HepG2 (cell line): ENCODE data around the gene LEAP2. TPM values are rescaled to one million over a fixed set of nuclear protein-coding genes. Genes with fewer than 3 reads are reported as not detected.

Experiments
- BHLHE40 ChIP-seq: IDR thresholded peaks from 2 replicates; pipeline ENCODE4 v1.6.1; 2011; ENCODE audit warnings: low read length, improper control_type of control experiment
- ESRRA ChIP-seq: sonication (generic); formaldehyde crosslinking; IDR thresholded peaks from 2 replicates; pipeline ENCODE4 v1.5.1; 2020; ENCODE audit warnings: mild to moderate bottlenecking, low read depth, missing genetic modification reagents
- MATR3 ChIP-seq: sonication (generic); formaldehyde crosslinking; IDR thresholded peaks from 2 replicates; pipeline ENCODE4 v1.4.0; 2020; ENCODE audit warnings: missing genetic modification reagents
- MLX ChIP-seq: IDR thresholded peaks from 2 replicates; pipeline ENCODE4 v1.6.1; 2016
- NPAS2 ChIP-seq: sonication (generic); formaldehyde crosslinking; IDR thresholded peaks from 2 replicates; pipeline ENCODE4 v1.8.0; 2022; ENCODE audit warnings: mild to moderate bottlenecking, missing genetic modification reagents, borderline replicate concordance
- PHF20 ChIP-seq: sonication (generic); formaldehyde crosslinking; IDR thresholded peaks from 2 replicates; pipeline ENCODE4 v1.5.0; 2020; ENCODE audit warnings: mild to moderate bottlenecking, missing genetic modification reagents
- PHF21A ChIP-seq: sonication (generic); formaldehyde crosslinking; IDR thresholded peaks from 2 replicates; pipeline ENCODE4 v1.5.0; 2020; ENCODE audit warnings: mild to moderate bottlenecking, missing genetic modification reagents
- REST ChIP-seq, 2 experiments: IDR thresholded peaks; 2 replicates each; pipeline ENCODE4 v1.6.1; 2011 to 2012; ENCODE audit warnings: low read length in 2 of 2, borderline replicate concordance in 1 of 2, low read depth in 1 of 2, mild to moderate bottlenecking in 1 of 2, moderate library complexity in 1 of 2
- SNRNP70 ChIP-seq: fragments of 200-400 bp; formaldehyde crosslinking; IDR thresholded peaks from 2 replicates; pipeline ENCODE4 v1.6.1; 2017; ENCODE audit warnings: mild to moderate bottlenecking, low read depth, low read length, moderate library complexity
- TFAP4 ChIP-seq: sonication (generic); IDR thresholded peaks from 2 replicates; pipeline ENCODE4 v1.6.1; 2016; ENCODE audit warnings: low read depth, borderline replicate concordance
- ZBTB49 ChIP-seq: sonication (generic); formaldehyde crosslinking; IDR thresholded peaks from 2 replicates; pipeline ENCODE4 v1.4.0; 2020; ENCODE audit warnings: missing genetic modification reagents, borderline replicate concordance
- ZFP91 ChIP-seq: sonication (generic); formaldehyde crosslinking; IDR thresholded peaks from 2 replicates; pipeline ENCODE4 v1.9.0; 2022; ENCODE audit warnings: missing genetic modification reagents, mild to moderate bottlenecking, borderline replicate concordance
- ZNF235 ChIP-seq: sonication (generic); formaldehyde crosslinking; IDR thresholded peaks from 2 replicates; pipeline ENCODE4 v1.8.1; 2023; ENCODE audit warnings: mild to moderate bottlenecking, missing genetic modification reagents, borderline replicate concordance
- ZNF326 ChIP-seq: sonication (generic); formaldehyde crosslinking; IDR thresholded peaks from 2 replicates; pipeline ENCODE4 v1.4.0; 2020; ENCODE audit warnings: missing genetic modification reagents, borderline replicate concordance
- ZNF513 ChIP-seq: sonication (generic); formaldehyde crosslinking; conservative IDR thresholded peaks from 2 replicates; pipeline ENCODE4 v1.5.0; 2020; ENCODE audit warnings: missing genetic modification reagents
- ZNF556 ChIP-seq: sonication (generic); formaldehyde crosslinking; IDR thresholded peaks from 2 replicates; pipeline ENCODE4 v1.4.0; 2020; ENCODE audit warnings: mild to moderate bottlenecking, missing genetic modification reagents, borderline replicate concordance
- ZNF737 ChIP-seq: sonication (generic); formaldehyde crosslinking; IDR thresholded peaks from 2 replicates; pipeline ENCODE4 v1.5.0; 2020; ENCODE audit warnings: missing genetic modification reagents, mild to moderate bottlenecking, borderline replicate concordance
- polyA plus RNA-seq, 8 experiments: library from polyadenylated mRNA; depleted of rRNA in 3 of 8; stranded (reverse) in 7 of 8; unstranded in 1 of 8; fragments of >200 nt; fragmentation: Illumina TruSeq in 4 of 8; extraction: Trizol in 4 of 8; gene quantifications; 2 replicates each; pipeline versions ENCODE4 v1.2.1 to v1.2.3, GENCODE V29; 2011 to 2016; ENCODE audit warnings: low read depth in 4 of 8, missing spikeins in 1 of 8, mixed read lengths in 1 of 8; ENCODE audit not compliant: insufficient read depth in 1 of 8
- total RNA-seq, 5 experiments: library from RNA; depleted of rRNA; stranded (reverse); fragments of >200 nt; fragmentation: Illumina TruSeq; extraction: Trizol; gene quantifications; 2 replicates each; pipeline ENCODE4 v1.2.3, GENCODE V29; 2016; ENCODE audit warnings: low read depth in 1 of 5

Gene LEAP2
- total and polyA plus RNA-seq, 2 of the 13 experiments (the other 11 are each of a cell fraction or from before 2014, with no cell fraction given) = 23.9 to 51.9 TPM

- no peak for TF ChIP-seq ZNF513 (CRISPR knock-in tag)
- TF ChIP-seq MATR3 (CRISPR knock-in tag) = no peak
- peak; percentile 60; the same call in 1 of the 2 replicates for TF ChIP-seq ESRRA (CRISPR knock-in tag)
- TF ChIP-seq ZBTB49 (CRISPR knock-in tag) = no peak
- TF ChIP-seq SNRNP70 = no peak
- TF ChIP-seq PHF21A = peak; percentile 63
- TF ChIP-seq ZNF235 = peak; percentile 38; the same call in 1 of the 2 replicates
- no peak for TF ChIP-seq PHF20 (CRISPR knock-in tag)
- peak; percentile 96 for TF ChIP-seq MLX (CRISPR knock-in tag)
- no peak for TF ChIP-seq ZNF326 (CRISPR knock-in tag)
- peak; percentile 23; the same call in 1 of the 2 replicates for TF ChIP-seq ZNF556 (CRISPR knock-in tag)
- no peak for TF ChIP-seq ZNF737 (CRISPR knock-in tag)
- peak in 1 of 2 experiments; percentile 70; a peak in 2 of 4 replicates for TF ChIP-seq REST (IDR thresholded peaks at IDR 0.05; ENCODE audit: borderline replicate concordance in 1 of 2, low read depth in 1 of 2, low read length in 2 of 2)
- peak; percentile 64; the same call in 1 of the 2 replicates for TF ChIP-seq TFAP4
- peak; percentile 26 for TF ChIP-seq BHLHE40
- no peak for TF ChIP-seq ZFP91 (CRISPR knock-in tag)
- TF ChIP-seq NPAS2 (CRISPR knock-in tag) = no peak
Observed at GRCh38 chr5:132873119-132873929, at the start of gene LEAP2 (continued).
